Uterus (tissue), 2 donors: ENCODE data around the gene FAM89B.

Source experiments
- POLR2A ChIP-seq, 2 donors: fragments of 450-650 bp; IDR thresholded peaks; one replicate each; pipeline ENCODE4 v1.6.1; 2016; ENCODE audit warnings: antibody characterized with exemption in 2 of 2, mild to moderate bottlenecking in 1 of 2, moderate library complexity in 1 of 2
- TF ChIP-seq, protein P1 (sequence below), 4 experiments: fragments of 200-600 bp in 2 of 4; fragments of 450-650 bp in 2 of 4; sonication (generic) in 2 of 4; IDR thresholded peaks; one replicate each; pipeline ENCODE4 v1.5.1; 2016 to 2019; ENCODE audit warnings: antibody characterized with exemption in 4 of 4, mild to moderate bottlenecking in 2 of 4, moderate library complexity in 1 of 4

DNA sequence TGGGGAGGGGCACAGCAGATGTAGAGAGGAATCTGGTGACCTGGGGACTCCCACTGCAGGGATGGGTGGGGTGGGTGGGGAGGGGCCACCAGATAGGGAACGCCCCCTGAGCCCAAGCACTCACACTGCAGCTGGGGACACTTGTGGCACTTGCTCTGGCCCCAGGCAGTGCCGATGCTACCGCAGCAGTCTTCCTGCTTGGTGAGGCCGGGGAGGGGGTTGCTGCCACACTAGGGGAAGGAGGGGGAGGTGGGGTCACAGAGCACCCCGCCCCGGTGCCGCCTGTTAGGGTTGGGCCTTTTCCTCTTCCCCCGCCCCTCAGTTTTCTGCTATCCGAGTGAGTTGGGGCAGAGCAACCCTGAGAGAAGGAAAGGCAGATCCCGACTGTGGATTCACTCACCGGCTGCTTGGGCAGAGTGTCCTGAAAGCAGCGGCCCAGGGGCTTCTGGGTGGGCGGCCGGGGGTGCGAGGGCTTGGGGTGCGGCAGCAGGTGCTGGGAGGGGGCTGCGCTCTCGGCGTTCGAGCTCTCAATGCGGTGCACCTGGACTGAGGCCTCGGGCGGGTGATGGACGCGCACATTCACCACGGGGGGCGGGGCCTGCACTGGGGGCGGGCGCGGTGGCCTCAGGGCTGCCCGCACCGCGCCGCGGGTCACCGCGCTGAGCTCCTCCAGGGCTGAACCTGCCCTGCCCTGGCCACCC is 18.9 kb upstream of the FAM89B start:
- TF ChIP-seq, protein P1, sequence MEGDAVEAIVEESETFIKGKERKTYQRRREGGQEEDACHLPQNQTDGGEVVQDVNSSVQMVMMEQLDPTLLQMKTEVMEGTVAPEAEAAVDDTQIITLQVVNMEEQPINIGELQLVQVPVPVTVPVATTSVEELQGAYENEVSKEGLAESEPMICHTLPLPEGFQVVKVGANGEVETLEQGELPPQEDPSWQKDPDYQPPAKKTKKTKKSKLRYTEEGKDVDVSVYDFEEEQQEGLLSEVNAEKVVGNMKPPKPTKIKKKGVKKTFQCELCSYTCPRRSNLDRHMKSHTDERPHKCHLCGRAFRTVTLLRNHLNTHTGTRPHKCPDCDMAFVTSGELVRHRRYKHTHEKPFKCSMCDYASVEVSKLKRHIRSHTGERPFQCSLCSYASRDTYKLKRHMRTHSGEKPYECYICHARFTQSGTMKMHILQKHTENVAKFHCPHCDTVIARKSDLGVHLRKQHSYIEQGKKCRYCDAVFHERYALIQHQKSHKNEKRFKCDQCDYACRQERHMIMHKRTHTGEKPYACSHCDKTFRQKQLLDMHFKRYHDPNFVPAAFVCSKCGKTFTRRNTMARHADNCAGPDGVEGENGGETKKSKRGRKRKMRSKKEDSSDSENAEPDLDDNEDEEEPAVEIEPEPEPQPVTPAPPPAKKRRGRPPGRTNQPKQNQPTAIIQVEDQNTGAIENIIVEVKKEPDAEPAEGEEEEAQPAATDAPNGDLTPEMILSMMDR (IDR thresholded peaks at IDR 0.05), result no peak
- TF ChIP-seq POLR2A (IDR thresholded peaks at IDR 0.05), result no peak
